ENCODE results near the gene KLF5.
"Not testable (repeated sequence)": the region's sequence is repeated elsewhere in the genome, so short reads cannot be mapped to it uniquely, and the experiment has no call there.

KLF5 gene

GRCh38 chr13:73090116-73090822 lies 31.5 kb downstream of the KLF5 start:
- H3K79me1 ChIP-seq (ENCODE audit: low read length): no peaks in the 10 kb centered on the region
- no peaks in the 10 kb centered on the region for H3K27me3 ChIP-seq (ENCODE audit: insufficient read depth, low read length, poor library complexity)
- no peak overlapping the region for H4K8ac ChIP-seq (ENCODE audit: low read depth, low read length)
- WGBS (ENCODE audit: extremely low coverage, insufficient coverage, low lambda C conversion rate): no CpG with 5 or more reads among the region's 8 CpGs
- H3K18ac ChIP-seq (ENCODE audit: low read length): no peak overlapping the region
- no peaks in the 10 kb centered on the region for H3K79me2 ChIP-seq (ENCODE audit: control insufficient read depth, insufficient read depth, low read length)
- DNase-seq: peak; percentile 99
- no peak overlapping the region for H3K23ac ChIP-seq (ENCODE audit: low read length)
- no peak overlapping the region for H2AK5ac ChIP-seq (ENCODE audit: low read length)
- H4K5ac ChIP-seq (ENCODE audit: low read length): no peak overlapping the region
- H3K27ac ChIP-seq (ENCODE audit: low read depth, low read length): peak overlapping the region; percentile 70
- peak overlapping the region; percentile 5 for H2BK120ac ChIP-seq (ENCODE audit: low read depth, low read length)
- H3K4me3 ChIP-seq (ENCODE audit: low read length): no peak overlapping the region
- H3K36me3 ChIP-seq (ENCODE audit: control insufficient read depth, insufficient read depth, low read length): no peaks in the 10 kb centered on the region
- H2BK5ac ChIP-seq (ENCODE audit: low read length): peak overlapping the region; percentile 82
- H2BK15ac ChIP-seq (replicated peaks; ENCODE audit: low read depth): no peak overlapping the region
- no peak overlapping the region for H3K9ac ChIP-seq (ENCODE audit: low read length)
- H3K4me2 ChIP-seq (ENCODE audit: low read length): no peak overlapping the region
- no peaks in the 10 kb centered on the region for H3K4me1 ChIP-seq (ENCODE audit: control insufficient read depth, low read depth, low read length)
- peak overlapping the region; percentile 37 for H3K56ac ChIP-seq (ENCODE audit: low read length)
- peak overlapping the region; percentile 10 for H3K4ac ChIP-seq (ENCODE audit: low read depth, low read length)

GRCh38 chr13:73090823-73091187 lies 32.0 kb downstream of the KLF5 start:
- H2BK15ac ChIP-seq (replicated peaks; ENCODE audit: low read depth): peak overlapping the region; percentile 60
- no peak overlapping the region for H4K8ac ChIP-seq (ENCODE audit: low read depth, low read length)
- H3K4ac ChIP-seq (ENCODE audit: low read depth, low read length): peak overlapping the region; percentile 12
- peak overlapping the region; percentile 34 for H3K56ac ChIP-seq (ENCODE audit: low read length)
- H3K79me1 ChIP-seq (ENCODE audit: low read length): no peaks in the 10 kb centered on the region
- H3K23ac ChIP-seq (ENCODE audit: low read length): no peak overlapping the region
- no peaks in the 10 kb centered on the region for H3K79me2 ChIP-seq (ENCODE audit: control insufficient read depth, insufficient read depth, low read length)
- H3K4me3 ChIP-seq (ENCODE audit: low read length): no peak overlapping the region
- DNase-seq: no peak
- H3K4me1 ChIP-seq (ENCODE audit: control insufficient read depth, low read depth, low read length): no peaks in the 10 kb centered on the region
- H3K36me3 ChIP-seq (ENCODE audit: control insufficient read depth, insufficient read depth, low read length): no peaks in the 10 kb centered on the region
- no peak overlapping the region for H2AK5ac ChIP-seq (ENCODE audit: low read length)
- peak overlapping the region; percentile 17 for H3K27ac ChIP-seq (ENCODE audit: low read depth, low read length)
- no peak overlapping the region for H3K4me2 ChIP-seq (ENCODE audit: low read length)
- no CpG with 5 or more reads among the region's 1 CpG for WGBS (ENCODE audit: extremely low coverage, insufficient coverage, low lambda C conversion rate)
- H3K27me3 ChIP-seq (ENCODE audit: insufficient read depth, low read length, poor library complexity): no peaks in the 10 kb centered on the region
- H3K18ac ChIP-seq (ENCODE audit: low read length): no peak overlapping the region
- H2BK5ac ChIP-seq (ENCODE audit: low read length): no peak overlapping the region
- H4K5ac ChIP-seq (ENCODE audit: low read length): no peak overlapping the region
- H2BK120ac ChIP-seq (ENCODE audit: low read depth, low read length): no peak overlapping the region
- no peak overlapping the region for H3K9ac ChIP-seq (ENCODE audit: low read length)

- Histone ChIP-seq H3K27me3 (ENCODE audit: insufficient read depth, low read length, poor library complexity) (no peaks in the 10 kb centered on the region), H3K4me2 (ENCODE audit: low read length) (no peak overlapping the region), H3K23ac (ENCODE audit: low read length) (no peak overlapping the region), H3K4ac (ENCODE audit: low read depth, low read length) (no peak overlapping the region), H2AK5ac (ENCODE audit: low read length) (no peak overlapping the region), H2BK5ac (ENCODE audit: low read length) (no peak overlapping the region), H3K36me3 (ENCODE audit: control insufficient read depth, insufficient read depth, low read length) (no peaks in the 10 kb centered on the region), H3K4me1 (ENCODE audit: control insufficient read depth, low read depth, low read length) (no peaks in the 10 kb centered on the region), H3K4me3 (ENCODE audit: low read length) (no peak overlapping the region), H4K5ac (ENCODE audit: low read length) (no peak overlapping the region), H3K79me1 (ENCODE audit: low read length) (no peaks in the 10 kb centered on the region), H3K27ac (ENCODE audit: low read depth, low read length) (no peak overlapping the region), H3K56ac (ENCODE audit: low read length) (no peak overlapping the region), H3K18ac (ENCODE audit: low read length) (no peak overlapping the region), H3K79me2 (ENCODE audit: control insufficient read depth, insufficient read depth, low read length) (no peaks in the 10 kb centered on the region), H2BK120ac (ENCODE audit: low read depth, low read length) (no peak overlapping the region), H4K8ac (ENCODE audit: low read depth, low read length) (no peak overlapping the region), H2BK15ac (replicated peaks; ENCODE audit: low read depth) (no peak overlapping the region), H3K9ac (ENCODE audit: low read length) (no peak overlapping the region)
- no peak for DNase-seq
These were observed 34.0 kb downstream of the KLF5 start for GRCh38 chr13:73092829-73093228.

- Histone ChIP-seq H3K27me3 (ENCODE audit: insufficient read depth, low read length, poor library complexity) (no peaks in the 10 kb centered on the region), H3K56ac (ENCODE audit: low read length) (no peak overlapping the region), H3K18ac (ENCODE audit: low read length) (no peak overlapping the region), H2BK120ac (ENCODE audit: low read depth, low read length) (no peak overlapping the region), H4K5ac (ENCODE audit: low read length) (no peak overlapping the region), H2BK5ac (ENCODE audit: low read length) (no peak overlapping the region), H3K4me2 (ENCODE audit: low read length) (no peak overlapping the region), H2AK5ac (ENCODE audit: low read length) (no peak overlapping the region), H3K4me3 (ENCODE audit: low read length) (no peak overlapping the region), H3K4me1 (ENCODE audit: control insufficient read depth, low read depth, low read length) (no peaks in the 10 kb centered on the region), H3K4ac (ENCODE audit: low read depth, low read length) (no peak overlapping the region), H4K8ac (ENCODE audit: low read depth, low read length) (no peak overlapping the region), H3K79me1 (ENCODE audit: low read length) (no peaks in the 10 kb centered on the region), H3K9ac (ENCODE audit: low read length) (no peak overlapping the region), H3K23ac (ENCODE audit: low read length) (no peak overlapping the region), H2BK15ac (replicated peaks; ENCODE audit: low read depth) (no peak overlapping the region), H3K36me3 (ENCODE audit: control insufficient read depth, insufficient read depth, low read length) (no peaks in the 10 kb centered on the region), H3K27ac (ENCODE audit: low read depth, low read length) (no peak overlapping the region), H3K79me2 (ENCODE audit: control insufficient read depth, insufficient read depth, low read length) (no peaks in the 10 kb centered on the region)
- no CpG with 5 or more reads among the region's 2 CpGs for WGBS (ENCODE audit: extremely low coverage, insufficient coverage, low lambda C conversion rate)
- DNase-seq: peak; percentile 73
These were observed 37.4 kb downstream of the KLF5 start for GRCh38 chr13:73096173-73096572.

- Histone ChIP-seq H4K5ac (ENCODE audit: low read length) (no peak overlapping the region), H3K9ac (ENCODE audit: low read length) (no peak overlapping the region), H3K27me3 (ENCODE audit: insufficient read depth, low read length, poor library complexity) (no peaks in the 10 kb centered on the region), H3K36me3 (ENCODE audit: control insufficient read depth, insufficient read depth, low read length) (no peaks in the 10 kb centered on the region), H2AK5ac (ENCODE audit: low read length) (no peak overlapping the region), H2BK5ac (ENCODE audit: low read length) (no peak overlapping the region), H3K56ac (ENCODE audit: low read length) (no peak overlapping the region), H3K23ac (ENCODE audit: low read length) (no peak overlapping the region), H3K27ac (ENCODE audit: low read depth, low read length) (no peak overlapping the region), H3K4me3 (ENCODE audit: low read length) (no peak overlapping the region), H3K79me2 (ENCODE audit: control insufficient read depth, insufficient read depth, low read length) (no peaks in the 10 kb centered on the region), H4K8ac (ENCODE audit: low read depth, low read length) (no peak overlapping the region), H2BK15ac (replicated peaks; ENCODE audit: low read depth) (no peak overlapping the region), H3K79me1 (ENCODE audit: low read length) (no peaks in the 10 kb centered on the region), H3K4ac (ENCODE audit: low read depth, low read length) (no peak overlapping the region), H3K4me2 (ENCODE audit: low read length) (no peak overlapping the region), H3K4me1 (ENCODE audit: control insufficient read depth, low read depth, low read length) (no peaks in the 10 kb centered on the region), H2BK120ac (ENCODE audit: low read depth, low read length) (no peak overlapping the region), H3K18ac (ENCODE audit: low read length) (no peak overlapping the region)
- DNase-seq: peak; percentile 24
- no CpG with 5 or more reads among the region's 5 CpGs for WGBS (ENCODE audit: extremely low coverage, insufficient coverage, low lambda C conversion rate)
These were observed 37.8 kb downstream of the KLF5 start for GRCh38 chr13:73096638-73097037.

- no CpG with 5 or more reads among the region's 10 CpGs for WGBS (ENCODE audit: extremely low coverage, insufficient coverage, low lambda C conversion rate)
- not testable (repeated sequence) for H3K18ac ChIP-seq (ENCODE audit: low read length); H3K4me1 ChIP-seq (ENCODE audit: control insufficient read depth, low read depth, low read length)
These were observed 42.0 kb downstream of the KLF5 start for GRCh38 chr13:73100781-73101180.

More at GRCh38 chr13:73100781-73101180, 42.0 kb downstream of the KLF5 start:
- not testable (repeated sequence) for H3K9ac ChIP-seq (ENCODE audit: low read length); H3K27me3 ChIP-seq (ENCODE audit: insufficient read depth, low read length, poor library complexity); H3K56ac ChIP-seq (ENCODE audit: low read length); H3K79me1 ChIP-seq (ENCODE audit: low read length); H3K36me3 ChIP-seq (ENCODE audit: control insufficient read depth, insufficient read depth, low read length); H3K27ac ChIP-seq (ENCODE audit: low read depth, low read length); H3K23ac ChIP-seq (ENCODE audit: low read length); H2BK15ac ChIP-seq (replicated peaks; ENCODE audit: low read depth); H4K8ac ChIP-seq (ENCODE audit: low read depth, low read length); H3K79me2 ChIP-seq (ENCODE audit: control insufficient read depth, insufficient read depth, low read length); H2AK5ac ChIP-seq (ENCODE audit: low read length); H2BK120ac ChIP-seq (ENCODE audit: low read depth, low read length); H3K4me3 ChIP-seq (ENCODE audit: low read length); H3K4me2 ChIP-seq (ENCODE audit: low read length); DNase-seq; H4K5ac ChIP-seq (ENCODE audit: low read length); H3K4ac ChIP-seq (ENCODE audit: low read depth, low read length); H2BK5ac ChIP-seq (ENCODE audit: low read length)
